ENCODE data around the gene NOC4L. TPM values are rescaled to one million over a fixed set of nuclear protein-coding genes. Genes with fewer than 3 reads are reported as not detected.

NOC4L gene
- total RNA-seq, 3 donors from 2014 or later = 10.1 to 14.3 (median 11.1) TPM

DNA sequence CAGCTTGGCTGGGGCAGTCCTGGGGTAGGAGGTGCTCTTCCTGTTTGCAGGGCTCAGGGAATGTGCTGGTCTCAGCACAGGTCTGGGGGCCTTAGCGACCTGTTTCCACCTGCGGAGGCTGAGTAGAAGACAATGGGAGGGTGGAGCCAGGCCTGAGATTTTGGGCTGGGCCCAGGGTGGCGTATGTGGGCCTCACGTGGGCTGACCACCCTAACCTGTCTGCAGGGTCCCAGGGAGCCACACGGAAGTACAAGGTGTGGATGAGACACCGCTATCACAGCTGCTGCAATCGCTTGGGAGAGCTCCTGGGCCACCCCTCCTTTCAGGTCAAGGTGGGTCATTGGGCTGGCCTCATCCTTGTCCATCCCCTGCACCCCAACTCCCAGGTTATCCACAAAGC lies 1.1 kb downstream of the NOC4L start:
- no peaks in the 10 kb centered on the region for H3K36me3 ChIP-seq

DNA sequence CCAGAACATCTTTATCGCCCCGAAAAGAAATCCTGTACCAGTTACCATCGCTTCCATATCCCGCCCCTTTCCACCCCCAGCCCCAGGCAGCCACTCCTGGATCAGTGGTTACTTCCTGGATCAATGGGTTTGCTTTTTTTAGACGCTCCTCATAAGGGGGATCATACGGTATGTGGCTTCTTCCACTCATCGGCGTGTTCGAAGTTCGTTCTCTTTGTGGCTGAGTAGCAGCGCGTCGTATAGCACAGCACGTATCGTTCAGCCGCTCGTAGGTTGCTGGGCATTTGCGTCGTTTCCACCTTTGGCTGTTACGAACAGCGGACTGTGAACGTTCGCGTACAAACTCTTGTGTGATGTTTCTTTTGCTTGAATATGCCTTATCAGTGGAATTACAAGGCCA lies 1.8 kb downstream of the NOC4L start:
- no peaks in the 10 kb centered on the region for H3K36me3 ChIP-seq
- no peak overlapping the region for H3K4me3 ChIP-seq
- H3K27ac ChIP-seq = no peak overlapping the region
- intact Hi-C loops (cut with DNase I; ENCODE audit: low total_unique reads) = loop anchor here (10.0 kb wide), 1 partner anchor 349 kb away; the partner anchor contains the start of gene FBRSL1
- peak in 1 of 2 donors; percentile 43 for DNase-seq (ENCODE audit: low spot score in 2 of 2)
- no peaks in the 10 kb centered on the region for H3K27me3 ChIP-seq
- H3K4me1 ChIP-seq = peaks cover 9 to 18% of the 10 kb centered on the region in 2 donors
- H3K9me3 ChIP-seq = no peaks in the 10 kb centered on the region
- TF ChIP-seq CTCF (IDR thresholded peaks at IDR 0.05) = no peak
- TF ChIP-seq POLR2A (IDR thresholded peaks at IDR 0.05) = no peak
- TF ChIP-seq POLR2AphosphoS5 (IDR thresholded peaks at IDR 0.05) = no peak

More for the DNA sequence above, 1.1 kb downstream of the NOC4L start:
- Histone ChIP-seq H3K27ac (peak overlapping the region in 1 of 2 donors; percentile 93), H3K4me1 (peaks cover 9 to 18% of the 10 kb centered on the region in 2 donors), H3K4me3 (peak overlapping the region; percentile 96 to 100 (median 99)), H3K27me3 (no peaks in the 10 kb centered on the region), H3K9me3 (no peaks in the 10 kb centered on the region)
- TF ChIP-seq POLR2A (IDR thresholded peaks at IDR 0.05) (no peak), POLR2AphosphoS5 (IDR thresholded peaks at IDR 0.05) (no peak), CTCF (IDR thresholded peaks at IDR 0.05) (no peak)
- intact Hi-C loops (cut with DNase I; ENCODE audit: low total_unique reads) = loop anchor here (10.0 kb wide), 1 partner anchor 349 kb away; the partner anchor contains the start of gene FBRSL1
- no peak for DNase-seq (ENCODE audit: low spot score in 2 of 2)

DNA sequence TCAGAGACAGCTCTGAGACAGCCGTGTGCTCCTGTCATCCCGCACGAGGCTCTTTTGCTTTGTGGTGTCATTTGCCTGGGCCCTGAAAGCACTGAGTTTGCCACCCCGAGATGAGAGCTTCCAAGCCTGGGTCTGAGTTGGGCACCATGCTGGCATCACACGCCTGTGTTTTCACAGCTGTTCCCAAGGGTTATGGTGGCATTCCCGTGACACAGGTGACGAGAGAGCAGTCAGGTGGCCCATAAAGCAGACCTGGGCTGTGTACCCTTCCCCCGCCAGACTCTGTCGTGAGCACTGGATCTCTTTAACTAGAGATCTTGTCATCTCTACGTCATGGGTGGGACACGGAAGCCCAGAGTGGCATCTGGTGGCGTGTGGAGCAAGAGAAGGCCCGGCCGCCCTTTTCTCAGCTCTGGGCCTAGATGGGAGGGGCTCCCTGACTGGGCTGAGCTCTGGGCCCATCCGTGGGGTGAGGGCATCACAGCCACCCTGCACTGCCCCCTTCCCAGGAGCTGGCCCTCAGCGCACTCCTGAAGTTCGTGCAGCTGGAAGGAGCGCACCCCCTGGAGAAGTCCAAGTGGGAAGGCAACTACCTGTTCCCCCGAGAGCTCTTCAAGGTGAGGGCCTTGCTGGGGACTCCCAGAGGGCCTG lies 2.6 kb downstream of the NOC4L start:
- DNase-seq (ENCODE audit: low spot score in 2 of 2) = peak in 1 of 2 donors; percentile 38
- no peaks in the 10 kb centered on the region for H3K27me3 ChIP-seq
- no peak overlapping the region for H3K4me3 ChIP-seq
- no peaks in the 10 kb centered on the region for H3K9me3 ChIP-seq
- intact Hi-C loops (cut with DNase I; ENCODE audit: low total_unique reads) = loop anchor here (10.0 kb wide), 1 partner anchor 348 kb away; the partner anchor contains the start of gene FBRSL1
- H3K36me3 ChIP-seq = no peaks in the 10 kb centered on the region
- no peak for TF ChIP-seq CTCF (IDR thresholded peaks at IDR 0.05)
- TF ChIP-seq POLR2AphosphoS5 (IDR thresholded peaks at IDR 0.05) = no peak
- H3K27ac ChIP-seq = no peak overlapping the region
- peaks cover 9 to 18% of the 10 kb centered on the region in 2 donors for H3K4me1 ChIP-seq

GRCh38 chr12:132147423-132148367 lies 3.4 kb downstream of the NOC4L start:
- intact Hi-C loops (cut with DNase I; ENCODE audit: low total_unique reads) = loop anchor here (10.0 kb wide), 1 partner anchor 347 kb away; the partner anchor contains the start of gene FBRSL1
- DNase-seq (ENCODE audit: low spot score in 2 of 2) = peak in 1 of 2 donors; percentile 47
- no peak overlapping the region for H3K4me3 ChIP-seq
- H3K27me3 ChIP-seq = no peaks in the 10 kb centered on the region
- H3K9me3 ChIP-seq = no peaks in the 10 kb centered on the region
- no peak for TF ChIP-seq CTCF (IDR thresholded peaks at IDR 0.05)
- peaks cover 7 to 15% of the 10 kb centered on the region in 2 donors for H3K4me1 ChIP-seq
- H3K27ac ChIP-seq = no peak overlapping the region
- H3K36me3 ChIP-seq = no peaks in the 10 kb centered on the region

Measured in breast epithelium (tissue), 4 donors.